ENCODE data around the gene DAPK3.
"Not testable (repeated sequence)": the region's sequence is repeated elsewhere in the genome, so short reads cannot be mapped to it uniquely, and the experiment has no call there.

DAPK3 gene

GRCh38 chr19:4012092-4012974 is 41.4 kb upstream of the DAPK3 start:
- H3K27ac ChIP-seq (ENCODE audit: low read length), result no peak overlapping the region
- H3K36me3 ChIP-seq (replicated peaks; ENCODE audit: low read depth, low read length), result peaks cover 9% of the 10 kb centered on the region
- peaks cover 10% of the 10 kb centered on the region for H3K4me1 ChIP-seq (ENCODE audit: low read length)
- H3K4me3 ChIP-seq (ENCODE audit: low read length), result no peak overlapping the region
- peaks cover 30% of the 10 kb centered on the region for H4K20me1 ChIP-seq (ENCODE audit: insufficient read depth, low read length)
- H3K79me2 ChIP-seq (ENCODE audit: low read length), result peaks cover 56% of the 10 kb centered on the region
- H3K9me3 ChIP-seq (ENCODE audit: insufficient read depth, low read length), result no peaks in the 10 kb centered on the region
- TF ChIP-seq EZH2phosphoT487 (IDR thresholded peaks at IDR 0.05; ENCODE audit: low read depth) (no peak), CTCF (IDR thresholded peaks at IDR 0.05; ENCODE audit: low read depth, low read length) (no peak)
- no peak overlapping the region for H2AFZ ChIP-seq (ENCODE audit: low read depth, low read length)
- no peak overlapping the region for H3K4me2 ChIP-seq (ENCODE audit: low read length)
- no peaks in the 10 kb centered on the region for H3K27me3 ChIP-seq (ENCODE audit: low read depth, low read length)
- H3K9ac ChIP-seq (ENCODE audit: low read length), result no peak overlapping the region

GRCh38 chr19:4011430-4011829 is 40.5 kb upstream of the DAPK3 start:
- not testable (repeated sequence) for H3K27me3 ChIP-seq (ENCODE audit: low read depth, low read length); H3K9ac ChIP-seq (ENCODE audit: low read length); H3K4me1 ChIP-seq (ENCODE audit: low read length); H3K27ac ChIP-seq (ENCODE audit: low read length); H2AFZ ChIP-seq (ENCODE audit: low read depth, low read length); H3K9me3 ChIP-seq (ENCODE audit: insufficient read depth, low read length); H3K4me3 ChIP-seq (ENCODE audit: low read length); H3K4me2 ChIP-seq (ENCODE audit: low read length); H3K36me3 ChIP-seq (replicated peaks; ENCODE audit: low read depth, low read length)
- Histone ChIP-seq H3K79me2 (ENCODE audit: low read length) (peaks cover 48% of the 10 kb centered on the region), H4K20me1 (ENCODE audit: insufficient read depth, low read length) (peaks cover 28% of the 10 kb centered on the region)

- peaks cover 8% of the 10 kb centered on the region for H3K36me3 ChIP-seq (replicated peaks; ENCODE audit: low read depth, low read length)
- H3K4me3 ChIP-seq (ENCODE audit: low read length), result no peak overlapping the region
- no peak overlapping the region for H3K9ac ChIP-seq (ENCODE audit: low read length)
- H4K20me1 ChIP-seq (ENCODE audit: insufficient read depth, low read length), result peaks cover 28% of the 10 kb centered on the region
- no peak overlapping the region for H3K4me2 ChIP-seq (ENCODE audit: low read length)
- H3K79me2 ChIP-seq (ENCODE audit: low read length), result peaks cover 43% of the 10 kb centered on the region
- H3K27me3 ChIP-seq (ENCODE audit: low read depth, low read length), result no peaks in the 10 kb centered on the region
- H2AFZ ChIP-seq (ENCODE audit: low read depth, low read length), result no peak overlapping the region
- no peak for TF ChIP-seq EZH2phosphoT487 (IDR thresholded peaks at IDR 0.05; ENCODE audit: low read depth)
- H3K9me3 ChIP-seq (ENCODE audit: insufficient read depth, low read length), result no peaks in the 10 kb centered on the region
- H3K4me1 ChIP-seq (ENCODE audit: low read length), result peaks cover 10% of the 10 kb centered on the region
- H3K27ac ChIP-seq (ENCODE audit: low read length), result no peak overlapping the region
Measured at GRCh38 chr19:4010808-4011110, 39.9 kb upstream of the DAPK3 start.

- peaks cover 43% of the 10 kb centered on the region for H3K79me2 ChIP-seq (ENCODE audit: low read length)
- H3K4me2 ChIP-seq (ENCODE audit: low read length), result no peak overlapping the region
- no peak overlapping the region for H3K4me3 ChIP-seq (ENCODE audit: low read length)
- no peaks in the 10 kb centered on the region for H3K27me3 ChIP-seq (ENCODE audit: low read depth, low read length)
- H3K36me3 ChIP-seq (replicated peaks; ENCODE audit: low read depth, low read length), result peaks cover 8% of the 10 kb centered on the region
- no peaks in the 10 kb centered on the region for H3K9me3 ChIP-seq (ENCODE audit: insufficient read depth, low read length)
- no peak overlapping the region for H3K27ac ChIP-seq (ENCODE audit: low read length)
- TF ChIP-seq EZH2phosphoT487 (IDR thresholded peaks at IDR 0.05; ENCODE audit: low read depth), result no peak
- no peak for TF ChIP-seq CTCF (IDR thresholded peaks at IDR 0.05; ENCODE audit: low read depth, low read length)
- no peak overlapping the region for H3K9ac ChIP-seq (ENCODE audit: low read length)
- H3K4me1 ChIP-seq (ENCODE audit: low read length), result peaks cover 10% of the 10 kb centered on the region
- peaks cover 28% of the 10 kb centered on the region for H4K20me1 ChIP-seq (ENCODE audit: insufficient read depth, low read length)
- no peak overlapping the region for H2AFZ ChIP-seq (ENCODE audit: low read depth, low read length)
Measured at GRCh38 chr19:4009990-4010807, 39.3 kb upstream of the DAPK3 start.
